Measurements from ENCODE around the gene FAM180B.

DNA sequence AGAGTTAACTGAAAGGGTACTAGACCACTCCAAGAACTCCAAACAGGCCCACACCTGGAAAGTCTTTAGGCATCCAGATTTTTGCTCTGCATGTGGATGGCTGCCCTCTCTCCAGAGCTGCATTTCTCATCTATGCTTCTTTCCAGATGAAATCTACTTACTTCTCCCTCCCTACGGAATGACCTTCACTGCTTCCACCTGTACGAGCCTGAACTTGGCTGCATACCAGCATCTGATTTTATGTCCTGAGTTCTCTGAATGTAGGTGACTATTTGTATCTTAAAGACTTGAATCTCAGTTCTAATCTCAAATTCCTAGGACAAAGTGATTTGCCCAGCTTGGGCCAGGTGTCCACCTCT, 46.8 kb upstream of the FAM180B start:
- no peak for TF ChIP-seq CREM (CRISPR knock-in tag; IDR thresholded peaks at IDR 0.05)
- TF ChIP-seq, protein P1, sequence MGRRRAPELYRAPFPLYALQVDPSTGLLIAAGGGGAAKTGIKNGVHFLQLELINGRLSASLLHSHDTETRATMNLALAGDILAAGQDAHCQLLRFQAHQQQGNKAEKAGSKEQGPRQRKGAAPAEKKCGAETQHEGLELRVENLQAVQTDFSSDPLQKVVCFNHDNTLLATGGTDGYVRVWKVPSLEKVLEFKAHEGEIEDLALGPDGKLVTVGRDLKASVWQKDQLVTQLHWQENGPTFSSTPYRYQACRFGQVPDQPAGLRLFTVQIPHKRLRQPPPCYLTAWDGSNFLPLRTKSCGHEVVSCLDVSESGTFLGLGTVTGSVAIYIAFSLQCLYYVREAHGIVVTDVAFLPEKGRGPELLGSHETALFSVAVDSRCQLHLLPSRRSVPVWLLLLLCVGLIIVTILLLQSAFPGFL (CRISPR knock-in tag; IDR thresholded peaks at IDR 0.05; ENCODE audit: borderline replicate concordance), result no peak

All from WTC11 (cell line).